HG03378 (cell line): ENCODE results near the gene ALK.

Experiments used
- ATAC-seq: cut with Tn5 transposase; IDR thresholded peaks from one replicate; pipeline ENCODE4 v1.9.1; 2021; ENCODE audit warnings: mild to moderate bottlenecking, moderate library complexity; ENCODE audit not compliant: unreplicated experiment

Gene ALK

DNA sequence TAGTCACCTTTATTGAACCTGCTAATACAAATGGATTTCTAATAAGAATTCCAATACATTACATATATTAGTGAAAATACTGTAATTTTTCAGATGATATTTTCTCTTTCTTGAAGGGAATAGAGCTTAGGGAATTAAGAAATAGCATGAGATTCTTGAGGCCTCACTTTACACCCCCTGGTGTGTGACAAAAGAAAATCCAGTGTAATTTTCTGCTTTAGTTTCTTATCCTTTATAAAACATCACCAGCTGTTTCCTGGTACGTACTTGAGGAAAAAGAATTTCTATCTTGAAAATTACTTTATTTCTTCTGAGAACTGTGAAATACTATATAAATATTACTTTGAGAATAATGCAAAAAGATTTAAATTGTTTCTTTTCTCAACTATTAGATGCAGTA is 734.6 kb downstream of the ALK start:
- no peak for ATAC-seq

DNA sequence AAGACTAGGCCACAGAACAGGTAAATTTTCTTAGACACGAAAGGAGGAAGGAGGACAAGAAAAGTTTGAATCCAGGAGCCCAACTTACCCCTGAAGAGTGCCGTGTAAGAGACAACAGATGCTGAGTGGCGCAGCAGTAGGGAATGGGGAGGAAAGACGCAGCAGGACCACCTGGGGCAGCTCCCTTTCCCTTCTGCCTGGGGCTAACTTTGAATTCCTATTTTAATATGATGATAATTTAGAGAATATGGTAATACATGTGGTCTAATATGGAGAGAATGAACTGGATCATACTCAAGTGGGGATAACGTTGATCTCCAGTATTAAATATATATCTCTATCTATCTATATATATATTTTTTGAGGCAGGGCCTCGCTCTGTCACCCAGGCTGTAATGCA is 736.9 kb downstream of the ALK start:
- no peak for ATAC-seq

DNA sequence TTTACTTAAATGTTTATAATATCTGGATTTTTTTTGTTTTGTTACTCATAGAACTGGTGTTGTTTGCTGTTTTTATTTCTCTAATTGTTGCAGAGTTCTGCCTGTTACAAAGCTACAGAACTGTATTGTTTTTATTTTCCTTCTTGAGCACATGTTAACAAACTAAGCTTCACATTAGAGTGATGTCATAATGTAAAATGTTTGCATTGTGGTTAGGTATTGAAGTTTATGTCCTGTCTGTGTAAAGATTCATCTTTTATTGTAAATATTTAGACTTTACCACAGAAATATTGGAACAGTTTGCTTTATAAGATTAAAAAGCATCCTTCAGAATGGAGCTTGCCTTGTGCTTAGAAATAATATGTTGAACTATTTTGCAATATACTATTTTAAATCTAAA is 738.5 kb downstream of the ALK start:
- no peak for ATAC-seq

DNA sequence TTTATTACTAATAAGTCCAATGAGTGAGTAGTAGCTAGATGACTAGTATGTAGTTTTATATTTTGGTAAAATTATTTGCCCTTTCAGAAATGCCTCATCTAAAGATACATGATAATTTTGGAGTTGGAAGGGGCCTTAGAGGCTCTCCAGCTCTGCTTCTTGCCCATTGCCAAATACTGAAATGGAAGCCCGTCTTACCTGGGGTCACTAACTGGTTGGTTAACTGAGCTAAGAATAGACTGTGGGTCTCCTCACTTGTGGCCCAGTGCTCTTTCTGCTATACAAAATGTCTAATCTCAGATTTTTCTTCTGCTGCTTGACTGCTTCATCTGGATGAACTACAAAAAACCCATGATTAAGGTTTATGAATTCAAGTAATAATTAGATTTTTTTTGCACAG is 739.1 kb downstream of the ALK start:
- no peak for ATAC-seq

DNA sequence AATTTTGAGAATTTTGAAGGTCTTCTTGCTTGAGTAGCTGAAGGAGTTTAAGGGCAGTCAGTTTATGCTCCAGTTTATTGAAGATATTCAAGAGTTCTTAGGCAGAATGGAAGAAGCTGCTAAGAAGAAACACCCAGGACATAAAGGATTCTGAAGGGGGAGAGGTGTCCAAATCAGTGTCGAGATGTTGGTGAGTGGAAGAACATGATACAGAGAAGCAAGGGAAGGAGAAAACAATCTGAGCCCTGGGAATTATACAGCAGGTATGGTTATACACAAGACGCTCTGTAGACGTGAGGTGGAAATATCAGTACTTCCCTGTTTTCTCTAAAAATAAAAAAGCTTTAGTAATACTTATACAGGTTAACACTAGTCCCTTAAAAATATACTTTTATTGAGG is 746.0 kb downstream of the ALK start:
- ATAC-seq = no peak

DNA sequence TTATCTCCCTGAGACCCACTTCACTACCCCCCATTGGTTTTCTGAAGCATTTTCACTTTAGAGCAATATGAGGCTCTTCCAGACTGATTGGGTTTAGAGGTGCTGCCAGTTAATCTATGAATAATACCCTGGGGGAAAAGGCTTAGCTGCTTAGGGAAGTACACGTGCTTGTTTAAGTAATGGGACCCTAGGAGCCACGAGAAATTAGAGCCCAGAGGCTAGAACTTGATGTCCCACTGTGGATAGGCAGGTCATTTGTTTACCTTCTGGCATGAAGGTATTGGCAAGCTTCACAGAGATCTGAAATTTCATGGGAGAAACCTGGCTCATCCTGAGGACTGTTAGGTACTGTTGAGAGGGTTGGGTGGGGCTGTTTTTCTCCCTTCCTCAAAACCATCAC is 746.4 kb downstream of the ALK start:
- ATAC-seq = no peak

DNA sequence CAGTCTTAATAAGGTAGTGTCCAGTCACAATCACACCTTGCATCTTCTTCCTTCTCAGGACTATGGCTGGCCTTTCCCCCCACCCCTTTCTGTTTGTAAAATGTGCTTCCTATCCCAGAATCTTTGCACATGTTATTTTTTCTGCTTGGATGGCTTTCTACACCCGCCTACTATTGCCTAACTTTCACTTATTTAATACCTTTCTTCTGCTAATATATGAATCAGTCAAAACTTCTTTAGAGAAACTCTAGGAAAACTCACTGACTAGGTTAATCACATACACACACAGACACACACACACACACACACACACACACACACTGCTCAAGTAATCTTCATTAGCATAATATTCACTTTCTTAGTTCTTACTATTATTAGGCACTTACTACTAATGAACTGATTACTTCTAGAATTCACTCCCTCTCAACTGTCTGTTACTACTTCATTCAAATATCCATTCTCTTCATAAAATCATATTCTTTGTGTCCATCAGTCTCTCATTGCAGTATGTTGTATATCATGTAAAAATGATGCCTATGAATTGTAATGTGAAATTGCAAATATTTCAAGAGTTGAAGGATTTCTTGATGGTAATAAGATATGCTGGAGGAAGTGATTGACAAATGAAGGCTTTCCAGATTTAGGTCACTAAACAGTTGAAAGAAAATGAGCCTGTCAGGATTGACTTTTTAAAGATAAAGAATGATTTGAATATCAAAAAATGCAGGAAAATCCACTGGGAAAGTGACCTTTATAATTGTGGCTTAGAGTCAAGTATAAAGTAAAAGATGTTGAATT is 754.9 kb downstream of the ALK start:
- no peak for ATAC-seq

DNA sequence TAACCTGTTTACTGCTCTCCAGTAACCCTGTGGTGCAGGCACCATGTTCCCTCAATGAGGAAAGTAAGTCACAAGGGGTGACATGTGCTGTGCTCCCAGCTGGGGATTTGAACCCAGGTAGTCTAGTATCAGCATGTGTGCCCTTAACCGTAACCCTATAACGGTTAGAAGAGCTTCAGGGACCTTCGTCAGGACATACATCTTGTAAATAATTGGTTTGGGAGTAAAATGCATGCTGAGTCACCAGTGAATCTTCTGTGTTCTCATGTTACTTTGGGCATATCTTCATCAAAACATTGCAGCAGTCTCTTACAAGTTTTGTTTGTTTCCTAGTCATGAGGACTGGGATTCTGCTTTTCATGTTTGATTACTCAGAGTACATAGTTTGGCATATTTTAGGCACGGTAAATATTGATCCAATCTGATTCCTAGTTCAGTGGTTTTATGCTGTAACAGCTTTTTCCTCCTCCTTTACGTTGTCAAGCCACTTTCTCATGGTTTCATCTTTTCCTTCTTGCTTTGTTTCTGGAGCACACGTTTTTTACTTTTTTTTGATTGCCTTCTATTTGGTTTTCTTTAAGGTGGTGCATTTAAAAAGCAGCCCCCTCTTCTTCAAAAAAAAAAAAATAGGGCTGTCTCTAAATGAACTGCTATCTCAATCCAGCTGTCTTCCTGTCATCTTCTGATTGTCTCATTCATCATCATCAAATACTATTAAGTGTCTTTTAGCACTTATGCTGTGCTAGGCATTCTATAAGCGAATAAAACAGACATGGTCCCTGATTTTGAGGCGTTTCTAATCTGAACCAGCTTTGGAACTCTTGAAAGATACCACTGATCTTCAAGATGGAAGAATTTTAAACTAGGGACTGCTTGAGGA is 755.8 kb downstream of the ALK start:
- ATAC-seq = no peak

DNA sequence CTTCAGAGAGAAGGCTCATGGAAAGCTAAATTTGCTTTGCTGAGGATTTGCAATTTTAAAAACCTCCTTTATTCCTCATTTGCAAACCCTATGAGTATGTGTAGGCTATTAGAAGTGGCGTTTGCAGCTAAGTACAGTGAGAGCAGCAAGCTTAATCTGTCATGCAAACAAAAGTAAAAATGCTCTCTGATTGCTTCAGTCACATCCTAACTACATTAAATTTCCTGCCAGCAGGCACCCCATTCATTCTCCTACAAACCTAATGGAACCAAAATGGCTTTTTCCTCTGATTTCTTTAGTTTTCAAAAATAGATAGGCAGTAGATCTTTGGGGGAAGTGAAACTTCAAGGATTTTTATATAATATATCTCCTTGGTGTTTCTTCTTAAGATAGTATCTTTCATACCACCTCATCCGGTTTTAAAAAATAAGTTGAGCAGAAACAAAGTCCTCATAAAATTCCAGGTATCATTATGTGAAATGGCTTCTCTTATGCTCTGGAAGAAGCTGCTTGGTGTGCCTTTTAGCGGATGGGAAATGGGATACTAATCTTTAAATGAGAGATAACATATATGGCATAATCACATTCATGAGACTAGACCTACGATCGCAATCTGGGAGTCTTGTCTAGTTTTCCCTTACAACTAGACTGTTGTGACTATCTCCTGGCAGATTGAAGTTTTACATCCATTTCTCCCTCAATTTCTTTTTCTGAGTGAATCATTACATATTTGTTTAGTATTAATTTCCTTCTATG is 757.1 kb downstream of the ALK start:
- no peak for ATAC-seq

DNA sequence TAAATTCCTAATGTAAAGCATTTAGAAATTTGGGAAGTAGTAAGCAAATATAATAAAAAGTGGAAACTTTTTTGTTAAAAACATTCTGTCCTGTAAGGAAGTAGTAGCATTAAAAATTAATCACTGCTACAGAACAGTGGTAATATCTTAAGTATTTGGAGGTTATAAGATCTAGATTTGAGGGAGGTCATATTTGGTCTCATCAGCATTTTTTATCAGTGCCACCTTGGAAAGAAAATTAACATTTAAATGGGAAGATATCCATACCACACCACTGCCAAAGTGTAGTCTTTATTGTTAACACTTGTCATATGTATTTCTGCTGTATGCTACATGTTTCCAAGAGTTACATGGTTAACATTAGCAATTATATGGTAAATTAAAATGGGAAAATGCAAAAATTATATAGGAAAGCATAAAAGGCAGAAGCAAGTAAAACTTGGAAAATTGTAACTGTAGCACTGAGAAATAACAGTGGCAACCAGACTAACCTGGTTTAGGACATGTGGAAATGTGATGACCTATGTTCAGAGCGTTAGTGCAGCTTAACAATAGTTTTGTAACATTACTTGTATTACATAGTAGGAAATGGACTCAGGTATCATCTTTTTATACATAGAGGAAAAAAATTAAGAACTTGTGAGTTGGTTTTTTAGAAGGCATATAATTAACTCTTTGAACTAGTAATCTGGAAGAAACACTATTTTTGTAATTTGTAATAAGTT is 759.0 kb downstream of the ALK start:
- no peak for ATAC-seq

DNA sequence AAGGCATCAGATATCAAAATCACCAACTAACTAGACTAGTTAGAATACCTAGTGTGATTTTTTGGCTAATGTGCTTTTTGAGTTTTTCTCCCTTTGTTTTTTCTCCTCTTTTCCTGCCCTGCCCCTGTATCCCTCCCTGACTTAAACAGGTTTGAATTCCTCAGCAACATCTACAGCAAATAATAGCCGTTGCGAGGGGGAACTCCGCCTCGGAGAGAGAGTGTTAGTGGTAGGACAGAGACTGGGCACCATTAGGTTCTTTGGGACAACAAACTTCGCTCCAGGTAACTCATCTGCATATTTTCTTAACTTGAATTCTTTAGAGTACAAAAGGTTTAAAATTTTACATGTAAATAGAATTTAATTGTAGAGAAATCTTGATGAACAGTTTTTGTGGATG is 761.2 kb downstream of the ALK start:
- ATAC-seq = no peak

DNA sequence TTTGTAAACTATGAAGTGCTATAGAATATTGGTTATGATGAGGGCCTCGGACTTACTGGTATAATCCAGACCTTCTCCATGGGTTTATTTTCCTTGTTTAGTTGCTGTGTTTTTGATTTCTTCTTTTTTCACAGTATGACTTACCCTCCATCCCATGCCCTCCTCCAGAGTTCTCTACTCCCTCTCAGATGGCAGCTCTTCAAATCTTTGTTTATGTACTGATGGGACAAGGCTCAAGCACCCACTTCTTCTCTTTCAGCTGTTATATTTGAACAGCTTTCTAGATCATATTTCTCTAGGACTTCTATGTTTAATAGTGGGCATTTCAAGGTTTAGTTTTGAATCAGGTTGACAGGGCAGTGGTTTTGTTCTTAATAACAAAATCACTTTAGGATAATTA is 762.3 kb downstream of the ALK start:
- no peak for ATAC-seq

DNA sequence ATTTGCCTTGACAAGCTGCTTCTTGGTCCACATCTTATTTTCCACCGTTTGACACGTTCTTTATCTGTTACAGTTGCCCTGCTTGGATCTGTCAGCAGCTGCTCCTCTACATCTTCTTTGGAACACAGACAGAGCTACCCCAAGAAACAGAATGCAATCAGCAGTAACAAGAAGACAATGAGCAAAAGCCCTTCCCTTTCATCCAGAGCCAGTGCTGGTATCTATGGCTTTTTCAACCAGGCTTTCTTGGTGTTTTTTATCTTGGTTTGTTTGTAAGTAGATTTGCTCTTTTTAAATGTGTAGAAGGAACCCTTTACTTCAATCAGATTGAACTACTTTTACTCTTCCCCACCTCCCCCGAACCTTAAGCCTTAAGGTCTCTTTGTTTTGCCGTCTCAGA is 764.3 kb downstream of the ALK start:
- no peak for ATAC-seq

DNA sequence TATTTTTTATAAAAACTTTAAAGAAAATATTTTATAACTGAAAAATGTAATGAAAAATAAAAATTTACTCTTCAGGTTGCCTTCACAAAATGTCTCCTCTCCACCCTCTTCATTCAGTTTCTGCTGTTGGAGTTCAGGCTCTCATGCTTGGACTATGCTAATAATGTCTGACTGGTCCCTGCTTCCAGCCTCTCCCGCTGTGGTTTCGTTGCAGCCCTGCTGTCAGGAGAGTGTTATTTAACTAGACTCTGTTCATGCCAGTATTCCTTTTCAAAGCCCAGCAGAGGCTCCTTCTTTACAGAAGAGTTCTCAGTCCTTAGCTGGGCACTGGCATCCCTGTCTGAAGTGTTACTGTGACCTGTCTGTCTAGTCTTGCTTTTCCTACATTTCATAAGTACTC is 765.8 kb downstream of the ALK start:
- ATAC-seq = no peak

DNA sequence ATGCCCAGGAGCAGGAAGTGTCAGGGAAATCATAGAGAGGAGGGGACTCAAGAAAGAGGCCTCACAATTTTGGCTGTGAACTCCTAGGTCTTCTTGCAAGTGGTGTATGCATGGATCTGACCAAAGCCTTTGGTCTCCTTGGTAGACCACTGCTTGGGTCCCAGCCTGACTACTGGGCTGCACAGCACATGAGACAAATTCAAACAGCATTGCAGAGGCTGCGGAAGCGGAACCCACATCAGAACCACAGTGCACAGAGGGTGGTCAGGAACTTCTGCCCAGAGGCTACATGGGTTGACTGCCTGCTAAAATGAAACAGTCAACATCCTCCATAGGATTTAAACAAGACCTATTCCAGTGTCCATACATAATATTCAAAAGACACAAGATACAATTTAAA is 766.8 kb downstream of the ALK start:
- ATAC-seq = no peak

DNA sequence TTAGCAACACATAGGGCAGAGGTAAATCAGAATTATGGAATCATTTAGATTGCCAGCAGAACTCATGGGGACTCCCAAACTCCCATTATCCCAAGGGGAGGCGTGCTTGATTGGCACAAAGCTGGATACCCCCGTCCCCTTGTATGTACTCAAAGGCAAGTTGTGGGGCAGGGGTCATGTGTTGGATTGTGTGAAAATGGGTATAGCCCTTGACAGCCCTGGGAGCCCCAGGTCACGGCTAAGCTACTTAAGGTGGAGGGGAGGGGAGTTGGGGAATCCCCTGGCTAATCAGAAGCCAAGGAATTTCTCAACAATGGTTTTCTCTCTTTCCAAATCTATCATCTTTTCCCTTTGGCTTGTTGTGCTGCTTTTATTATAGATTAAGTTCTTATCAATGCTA is 773.4 kb downstream of the ALK start:
- ATAC-seq = no peak

DNA sequence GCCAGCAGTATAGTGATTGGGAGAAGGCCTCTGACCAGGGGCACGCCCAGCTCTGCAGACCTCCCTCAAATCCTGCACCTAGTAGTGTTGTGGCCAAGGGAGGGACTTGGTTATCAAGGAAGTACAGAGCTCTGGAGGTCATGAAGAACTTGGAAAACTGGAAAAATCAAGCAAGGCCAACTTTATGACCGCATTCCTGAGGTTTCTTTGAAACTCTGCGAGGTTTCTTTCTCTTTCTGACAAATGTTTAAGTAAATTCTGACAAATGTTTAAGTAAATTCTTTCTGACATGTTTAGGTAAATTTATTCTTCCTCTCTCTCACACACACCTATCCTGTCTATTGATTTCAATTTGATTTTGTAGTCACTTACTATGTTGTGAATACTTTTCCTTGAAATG is 775.2 kb downstream of the ALK start:
- ATAC-seq = no peak

DNA sequence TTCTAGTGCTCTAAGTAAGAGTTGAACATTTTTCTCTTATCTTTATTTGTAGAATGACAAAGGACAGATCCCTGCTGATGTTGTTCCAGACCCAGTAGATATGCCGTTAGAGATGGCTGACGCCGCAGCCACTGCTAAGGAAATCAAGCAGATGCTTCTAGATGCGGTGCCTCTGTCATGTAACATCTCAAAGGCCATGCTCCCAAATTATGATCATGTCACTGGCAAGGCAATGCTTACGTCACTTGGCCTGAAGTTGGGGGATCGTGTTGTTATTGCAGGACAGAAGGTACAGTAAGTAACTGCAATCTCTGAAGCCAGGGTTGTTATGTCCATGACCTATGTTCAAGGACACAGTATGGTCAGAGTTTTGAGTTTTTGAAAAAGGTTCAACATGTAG is 777.7 kb downstream of the ALK start:
- ATAC-seq = no peak
